ENCODE data around the gene ATRIP.
"Not testable (repeated sequence)": the region's sequence is repeated elsewhere in the genome, so short reads cannot be mapped to it uniquely, and the experiment has no call there.

Gene ATRIP

DNA sequence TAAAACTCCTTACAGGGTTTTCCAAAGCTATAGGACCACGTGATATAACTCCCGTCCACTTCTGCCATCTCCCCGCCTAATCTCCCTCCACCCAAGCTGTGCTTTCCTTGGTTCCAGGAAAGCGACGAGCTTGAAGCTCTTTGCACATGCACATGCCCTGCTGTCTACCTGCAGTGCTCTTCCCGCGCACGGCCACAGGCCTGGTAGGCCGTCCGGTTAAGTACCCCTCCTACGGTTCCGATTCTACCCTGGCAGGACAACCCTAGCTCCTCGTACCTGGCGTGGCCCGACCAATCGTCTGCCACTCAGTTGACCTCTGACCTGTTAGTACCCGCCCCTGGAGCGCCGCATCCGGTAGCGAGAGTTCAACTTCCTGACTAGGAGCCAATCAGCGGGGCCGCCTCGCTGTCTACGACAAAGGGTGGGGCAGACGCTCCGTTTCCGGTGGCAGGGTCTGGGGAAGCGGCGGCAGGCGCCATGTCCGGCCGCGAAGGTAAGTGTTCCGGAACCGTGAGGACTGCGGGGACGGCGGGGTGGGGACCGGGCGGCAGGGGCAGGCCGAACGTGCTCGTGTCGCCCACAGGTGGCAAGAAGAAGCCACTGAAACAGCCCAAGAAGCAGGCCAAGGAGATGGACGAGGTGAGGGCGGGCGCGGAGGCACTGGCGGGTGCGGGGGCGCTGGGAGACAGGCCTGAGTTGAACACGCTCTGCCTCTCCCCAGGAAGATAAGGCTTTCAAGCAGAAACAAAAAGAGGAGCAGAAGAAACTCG is 6.5 kb upstream of the ATRIP start, which contains the start of the genes CCDC51 and TMA7:
Gene CCDC51 (minus strand): TSS at position 300 of the 770 bp plus-strand sequence. CDS start 4,991 bp downstream, outside the sequence.
Gene TMA7 (plus strand): TSS at position 438 of the 770 bp plus-strand sequence. CDS start 40 bp downstream, at position 478.
- peak; percentile 98 for DNase-seq

DNA sequence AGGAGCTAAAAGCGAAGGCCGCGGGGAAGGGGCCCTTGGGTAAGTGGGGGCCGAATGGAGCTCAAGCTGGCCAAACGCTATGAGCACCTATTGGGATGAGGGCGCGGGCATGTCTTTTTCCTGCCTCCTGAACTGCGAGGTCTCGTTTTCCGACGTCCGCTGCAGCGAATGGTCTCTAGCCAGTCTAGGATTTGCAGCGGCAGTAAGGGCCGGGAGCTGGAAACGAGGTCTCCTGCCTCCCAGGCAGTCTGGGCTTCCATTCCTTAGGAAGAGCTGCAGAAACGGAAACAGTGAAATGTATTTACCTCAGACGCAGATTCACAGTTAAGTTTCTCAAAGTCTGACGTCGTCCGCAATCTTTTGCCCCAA is 6.0 kb upstream of the ATRIP start:
- no peak for DNase-seq

DNA sequence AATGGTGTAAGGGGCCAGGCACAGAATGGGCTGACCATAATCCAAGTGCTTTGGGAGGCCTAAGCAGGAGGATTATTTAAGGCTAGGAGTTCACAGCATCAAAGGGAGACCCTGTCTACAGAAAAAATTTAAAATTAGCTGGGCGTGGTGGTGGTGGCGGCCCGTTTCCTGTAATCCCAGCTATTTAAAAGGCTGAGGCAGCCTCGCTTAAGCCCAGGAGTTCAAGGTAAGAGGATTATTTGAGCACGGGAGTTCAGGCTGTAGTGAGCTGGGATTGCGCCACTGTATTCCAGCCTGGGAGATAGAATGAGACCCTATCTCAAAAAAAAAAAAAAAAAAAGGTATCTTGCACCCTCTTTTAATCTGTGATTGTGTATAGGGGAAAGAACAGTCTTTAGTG is 4.6 kb upstream of the ATRIP start:
- DNase-seq = no peak

DNA sequence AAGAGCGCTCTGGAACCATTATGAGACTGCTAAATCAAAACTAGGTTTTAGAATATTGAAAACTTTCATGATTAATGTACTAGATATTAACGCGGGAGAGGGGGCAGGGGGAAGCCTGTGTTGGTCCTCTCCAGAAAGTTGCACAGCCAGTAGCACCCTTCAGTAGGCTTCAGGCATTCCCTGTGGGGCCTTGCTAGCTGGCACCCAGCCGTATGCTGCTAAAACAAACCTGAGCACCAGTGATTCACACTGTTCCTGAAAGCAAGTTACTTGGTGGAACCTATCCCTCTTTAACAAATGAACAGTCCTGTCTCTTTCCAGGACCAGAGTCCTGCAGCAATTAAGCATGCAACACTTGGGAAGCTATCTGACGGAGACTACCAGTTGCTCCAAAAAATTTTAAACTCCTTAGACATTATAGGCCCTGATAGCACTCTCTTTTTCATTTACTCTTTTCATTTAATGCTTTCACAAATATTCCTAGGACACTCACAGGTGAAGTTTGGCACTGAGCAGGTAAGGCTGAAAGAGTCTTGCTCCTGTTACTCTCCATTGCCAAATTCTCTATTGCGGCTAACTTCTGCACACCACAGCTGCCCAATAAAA is 1.2 kb upstream of the ATRIP start:
- no peak for DNase-seq

DNA sequence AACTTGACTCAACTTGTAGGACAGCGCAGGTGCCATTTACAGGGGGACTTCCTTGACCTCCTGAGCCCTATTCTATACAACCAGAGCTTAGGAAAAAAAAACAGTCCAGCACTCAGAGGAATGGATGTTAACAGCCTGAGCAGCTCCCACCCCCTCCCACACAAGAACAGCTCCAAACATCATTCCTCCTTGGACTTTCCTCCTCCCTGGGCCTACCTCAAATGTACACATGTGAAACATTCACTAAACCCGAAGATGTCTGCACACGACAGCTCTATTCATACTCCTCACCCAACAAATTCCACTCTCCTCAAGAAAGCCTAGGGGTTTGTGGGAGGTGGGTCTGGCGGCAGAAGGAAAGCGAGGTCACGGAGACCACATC is 503 bp upstream of the ATRIP start:
- DNase-seq = no peak

DNA sequence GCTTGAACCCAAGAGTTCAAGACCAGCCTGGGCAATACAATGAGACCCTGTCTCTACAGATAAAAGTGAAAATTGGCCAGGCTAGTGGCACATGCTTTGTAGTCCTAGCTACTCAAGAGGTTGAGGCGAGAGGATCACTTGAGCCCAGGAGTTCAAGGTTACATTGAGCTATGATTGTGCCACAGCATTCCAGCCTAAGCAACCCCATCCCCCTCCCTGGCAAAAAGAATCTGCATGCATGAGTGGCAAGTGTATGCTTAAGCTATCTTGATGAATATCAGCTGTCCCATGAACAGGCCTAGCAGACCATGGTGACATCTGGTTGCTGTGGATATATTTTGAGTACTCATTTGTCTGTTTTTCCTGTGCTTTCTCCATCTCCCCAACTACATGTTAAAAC is 4.7 kb downstream of the ATRIP start:
- no peak for DNase-seq

DNA sequence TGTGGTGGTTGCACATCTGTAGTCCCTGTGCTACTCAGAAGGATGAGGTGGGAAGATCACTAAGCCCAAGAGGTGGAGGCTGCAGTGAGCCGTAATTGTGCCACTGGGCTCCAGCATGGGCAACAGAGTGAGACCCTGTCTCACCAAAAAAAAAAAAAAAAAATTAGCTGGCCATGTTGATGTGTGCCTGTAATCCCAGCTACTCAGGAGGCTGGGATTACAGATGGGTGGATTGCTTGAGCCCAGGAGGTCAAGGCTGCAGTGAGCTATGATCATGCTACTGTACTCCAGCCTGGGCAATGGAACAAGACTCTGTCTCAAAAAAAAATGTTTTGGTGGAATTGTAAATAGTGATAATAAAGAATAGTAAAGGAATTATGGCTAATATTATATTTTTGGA is 9.9 kb downstream of the ATRIP start:
- DNase-seq = no peak

DNA sequence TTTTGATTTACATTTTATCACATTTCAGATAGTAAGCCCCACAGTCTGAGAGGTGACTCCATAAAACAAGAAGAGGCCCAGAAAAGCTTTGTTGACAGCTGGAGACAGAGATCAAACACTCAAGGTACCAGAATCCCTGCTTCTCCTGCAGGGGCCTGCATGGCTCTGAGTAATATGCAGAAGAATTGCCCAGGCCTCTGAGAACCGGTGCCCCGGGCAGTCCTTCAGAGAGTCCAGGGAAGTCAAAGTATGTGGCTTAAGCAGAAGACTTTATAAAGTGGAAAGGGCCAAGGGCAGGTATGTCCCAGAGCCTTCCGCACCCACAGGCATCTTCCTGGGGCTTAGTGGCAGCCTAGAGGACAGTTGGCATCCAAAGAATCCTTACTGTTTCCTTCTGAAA is 12.8 kb downstream of the ATRIP start:
- DNase-seq = no peak

DNA sequence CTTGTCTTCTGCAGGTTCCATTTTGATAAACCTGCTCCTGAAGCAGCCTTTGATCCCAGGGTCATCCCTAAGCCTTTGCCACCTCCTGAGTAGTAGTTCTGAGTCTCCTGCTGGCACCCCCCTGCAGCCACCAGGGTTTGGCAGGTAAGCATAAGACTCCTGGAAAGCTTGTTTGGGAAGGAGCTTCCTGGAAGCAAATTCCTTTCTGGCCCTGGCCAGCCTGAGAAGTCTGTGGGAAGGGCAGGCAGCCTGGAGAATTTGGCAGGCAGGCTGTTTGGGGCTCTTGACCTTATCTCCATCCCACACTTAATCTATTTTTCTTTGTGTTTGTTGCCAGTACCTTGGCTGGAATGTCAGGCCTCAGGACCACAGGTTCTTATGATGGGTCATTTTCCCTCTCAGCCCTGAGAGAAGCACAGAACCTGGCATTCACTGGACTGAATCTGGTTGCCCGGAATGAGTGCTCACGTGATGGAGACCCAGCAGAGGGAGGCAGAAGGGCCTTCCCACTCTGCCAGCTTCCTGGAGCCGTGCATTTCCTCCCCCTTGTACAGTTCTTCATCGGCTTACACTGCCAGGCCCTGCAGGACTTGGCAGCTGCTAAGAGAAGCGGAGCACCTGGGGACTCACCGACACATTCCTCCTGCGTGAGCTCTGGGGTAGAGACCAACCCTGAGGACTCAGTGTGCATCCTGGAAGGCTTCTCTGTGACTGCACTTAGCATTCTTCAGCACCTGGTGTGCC is 13.4 kb downstream of the ATRIP start:
- DNase-seq = no peak

DNA sequence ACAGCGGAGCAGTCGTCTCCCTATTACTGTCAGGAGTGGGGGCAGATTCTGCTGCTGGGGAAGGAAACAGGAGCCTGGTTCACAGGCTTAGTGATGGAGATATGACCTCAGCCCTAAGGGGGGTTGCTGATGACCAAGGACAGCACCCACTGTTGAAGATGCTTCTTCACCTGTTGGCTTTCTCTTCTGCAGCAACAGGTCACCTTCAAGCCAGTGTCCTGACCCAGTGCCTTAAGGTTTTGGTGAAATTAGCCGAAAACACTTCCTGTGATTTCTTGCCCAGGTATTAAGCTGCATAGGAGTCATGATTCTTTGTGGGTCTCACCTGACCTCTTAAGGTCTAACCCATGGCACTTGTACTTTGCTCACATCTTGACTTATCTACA is 14.0 kb downstream of the ATRIP start:
- no peak for DNase-seq

DNA sequence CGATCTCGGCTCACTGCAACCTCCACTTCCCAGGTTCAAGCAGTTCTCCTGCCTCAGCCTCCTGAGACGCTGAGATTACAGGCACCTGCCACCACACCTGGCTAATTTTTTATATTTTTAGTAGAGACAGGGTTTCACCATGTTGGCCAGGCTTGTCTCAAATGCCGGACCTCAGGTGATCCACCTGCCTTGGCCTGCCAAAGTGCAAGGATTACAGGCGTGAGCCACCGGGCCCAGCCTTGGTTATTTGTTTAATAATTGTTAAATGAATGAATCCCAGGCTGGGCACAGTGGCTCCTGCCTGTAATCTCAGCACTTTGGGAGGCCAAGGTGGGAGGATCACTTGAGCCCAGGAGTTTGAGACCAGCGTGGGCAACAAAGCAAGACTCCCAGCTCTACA is 15.2 kb downstream of the ATRIP start:
- DNase-seq = not testable (repeated sequence)

DNA sequence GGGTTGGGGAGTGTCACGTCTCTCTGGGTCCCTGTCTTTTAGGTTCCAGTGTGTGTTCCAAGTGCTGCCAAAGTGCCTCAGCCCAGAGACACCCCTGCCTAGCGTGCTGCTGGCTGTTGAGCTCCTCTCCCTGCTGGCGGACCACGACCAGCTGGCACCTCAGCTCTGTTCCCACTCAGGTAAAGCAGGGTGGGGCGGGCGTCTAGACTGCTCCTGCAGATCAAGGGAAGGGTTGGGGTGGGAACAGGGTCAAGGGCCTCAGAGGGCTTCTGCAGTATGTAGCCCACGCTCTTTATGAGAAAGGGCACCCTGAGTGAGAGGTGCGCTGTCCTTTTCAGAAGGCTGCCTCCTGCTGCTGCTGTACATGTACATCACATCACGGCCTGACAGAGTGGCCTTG is 17.2 kb downstream of the ATRIP start:
- DNase-seq = no peak

DNA sequence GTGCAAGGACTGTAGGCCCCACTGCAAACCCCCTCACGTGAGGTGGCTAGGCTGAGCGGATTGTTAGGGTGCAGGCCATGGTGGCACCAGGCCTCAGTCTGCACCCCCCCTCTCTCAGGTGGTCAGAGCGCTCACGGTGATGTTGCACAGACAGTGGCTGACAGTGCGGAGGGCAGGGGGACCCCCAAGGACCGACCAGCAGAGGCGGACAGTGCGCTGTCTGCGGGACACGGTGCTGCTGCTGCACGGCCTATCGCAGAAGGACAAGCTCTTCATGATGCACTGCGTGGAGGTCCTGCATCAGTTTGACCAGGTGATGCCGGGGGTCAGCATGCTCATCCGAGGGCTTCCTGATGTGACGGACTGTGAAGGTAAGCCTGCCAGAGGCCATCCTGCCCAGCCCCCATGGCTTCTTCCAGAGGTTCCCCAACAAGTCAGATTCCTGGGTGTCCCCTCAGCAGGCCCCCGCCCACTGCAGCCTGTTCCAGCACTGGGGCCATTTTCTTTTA is 18.2 kb downstream of the ATRIP start:
- DNase-seq = no peak

DNA sequence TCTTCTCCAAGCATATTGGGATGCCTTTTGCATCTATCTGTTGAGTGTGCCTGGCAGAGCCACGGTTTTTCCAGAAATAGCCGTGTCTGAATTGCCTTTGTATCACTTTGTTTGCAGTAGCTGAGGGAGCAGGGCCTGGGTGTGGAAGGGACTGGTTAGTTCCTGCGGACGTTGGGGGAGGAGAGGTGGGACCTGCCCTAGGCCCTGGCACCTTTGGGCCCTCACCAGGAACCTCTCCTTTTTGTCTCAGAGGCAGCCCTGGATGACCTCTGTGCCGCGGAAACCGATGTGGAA is 18.6 kb downstream of the ATRIP start:
- no peak for DNase-seq

DNA sequence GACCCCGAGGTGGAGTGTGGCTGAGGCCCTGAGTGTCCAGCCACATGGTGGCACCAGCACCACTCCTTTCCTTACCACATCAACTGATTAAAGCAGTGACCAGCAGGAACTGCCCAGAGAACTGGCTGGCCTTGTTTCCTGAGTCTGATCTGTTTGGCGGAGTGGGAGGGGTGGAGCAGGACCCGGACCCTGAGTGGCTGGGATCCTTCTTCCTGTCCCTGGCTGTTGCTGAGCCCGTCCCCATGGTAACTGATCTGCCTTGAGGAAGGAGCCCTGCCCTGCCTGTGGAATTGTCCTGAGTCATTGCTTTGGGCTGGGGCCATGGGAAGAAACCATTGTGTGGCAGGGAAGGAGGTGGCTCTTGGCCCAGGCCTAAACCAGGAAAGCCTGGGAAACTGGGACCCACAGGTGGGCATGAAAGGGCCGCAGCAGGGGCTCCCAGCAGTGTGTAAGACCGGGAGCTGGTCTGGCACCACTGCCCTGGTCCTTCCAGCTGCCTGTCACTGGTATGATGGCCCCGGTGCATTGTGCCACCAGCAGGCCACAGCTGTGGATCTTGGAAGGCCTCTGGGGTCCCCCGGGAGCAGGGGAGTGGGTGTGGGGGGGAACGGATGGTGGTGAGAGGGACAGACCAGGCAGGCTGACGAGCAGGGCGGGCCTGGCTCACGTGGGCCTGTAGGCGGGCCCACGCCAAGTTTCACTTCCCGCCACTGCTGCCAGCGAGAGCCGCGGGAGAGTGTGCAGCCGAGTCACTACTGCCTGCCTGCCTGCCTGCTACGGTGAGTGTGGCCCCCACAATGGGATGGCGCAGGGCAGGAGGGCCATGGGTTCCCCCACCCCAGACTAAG is 19.2 kb downstream of the ATRIP start:
- peak; percentile 89 for DNase-seq

DNA sequence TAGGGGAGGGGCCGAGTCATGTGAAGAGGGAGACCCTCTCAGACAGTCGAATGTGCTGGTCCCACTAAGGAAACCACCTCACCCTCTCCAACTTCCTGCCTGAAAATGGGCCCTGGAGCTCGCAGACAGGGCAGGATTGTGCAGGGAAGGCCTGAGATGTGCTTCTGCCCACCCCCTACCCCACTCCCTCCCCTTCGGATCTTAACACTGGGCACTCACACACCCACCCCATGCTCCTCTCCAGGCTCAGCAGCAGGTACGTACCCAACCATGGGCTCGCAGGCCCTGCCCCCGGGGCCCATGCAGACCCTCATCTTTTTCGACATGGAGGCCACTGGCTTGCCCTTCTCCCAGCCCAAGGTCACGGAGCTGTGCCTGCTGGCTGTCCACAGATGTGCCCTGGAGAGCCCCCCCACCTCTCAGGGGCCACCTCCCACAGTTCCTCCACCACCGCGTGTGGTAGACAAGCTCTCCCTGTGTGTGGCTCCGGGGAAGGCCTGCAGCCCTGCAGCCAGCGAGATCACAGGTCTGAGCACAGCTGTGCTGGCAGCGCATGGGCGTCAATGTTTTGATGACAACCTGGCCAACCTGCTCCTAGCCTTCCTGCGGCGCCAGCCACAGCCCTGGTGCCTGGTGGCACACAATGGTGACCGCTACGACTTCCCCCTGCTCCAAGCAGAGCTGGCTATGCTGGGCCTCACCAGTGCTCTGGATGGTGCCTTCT is 20.0 kb downstream of the ATRIP start:
- DNase-seq = no peak

DNA sequence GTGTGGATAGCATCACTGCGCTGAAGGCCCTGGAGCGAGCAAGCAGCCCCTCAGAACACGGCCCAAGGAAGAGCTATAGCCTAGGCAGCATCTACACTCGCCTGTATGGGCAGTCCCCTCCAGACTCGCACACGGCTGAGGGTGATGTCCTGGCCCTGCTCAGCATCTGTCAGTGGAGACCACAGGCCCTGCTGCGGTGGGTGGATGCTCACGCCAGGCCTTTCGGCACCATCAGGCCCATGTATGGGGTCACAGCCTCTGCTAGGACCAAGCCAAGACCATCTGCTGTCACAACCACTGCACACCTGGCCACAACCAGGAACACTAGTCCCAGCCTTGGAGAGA is 20.5 kb downstream of the ATRIP start:
- DNase-seq = no peak

DNA sequence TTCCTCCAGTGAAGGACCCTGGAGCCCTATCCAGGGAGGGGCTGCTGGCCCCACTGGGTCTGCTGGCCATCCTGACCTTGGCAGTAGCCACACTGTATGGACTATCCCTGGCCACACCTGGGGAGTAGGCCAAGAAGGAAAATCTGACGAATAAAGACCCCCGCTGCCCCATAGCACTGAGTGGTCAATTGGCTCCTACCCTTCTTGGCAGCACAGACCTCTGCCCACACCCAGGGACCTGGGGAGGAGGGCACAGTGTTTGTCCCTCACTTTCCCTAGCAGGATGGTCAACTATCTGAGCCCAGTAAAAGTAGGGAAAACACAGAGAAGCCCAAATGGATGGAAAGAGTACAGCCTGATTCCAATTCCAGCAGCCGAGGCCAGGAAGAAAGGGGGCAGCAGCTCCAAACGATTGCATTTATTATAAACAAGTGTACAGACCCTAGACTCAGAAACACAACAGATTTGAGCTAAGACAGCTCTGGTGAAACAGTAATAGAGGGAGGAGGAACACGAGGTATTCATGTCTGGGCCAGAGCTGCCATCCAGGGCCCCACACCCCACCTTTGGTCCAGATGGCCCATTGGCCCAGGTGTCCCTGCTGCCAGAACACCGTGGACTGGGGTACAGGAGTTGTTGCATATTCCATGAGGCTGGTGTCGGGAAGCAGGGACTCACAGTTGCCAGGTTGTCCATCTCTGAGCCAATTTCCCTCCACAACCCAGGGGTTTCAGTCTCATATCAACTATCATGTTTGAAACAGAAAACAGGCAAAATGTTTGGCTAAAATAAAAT is 21.1 kb downstream of the ATRIP start:
- DNase-seq = no peak

DNA sequence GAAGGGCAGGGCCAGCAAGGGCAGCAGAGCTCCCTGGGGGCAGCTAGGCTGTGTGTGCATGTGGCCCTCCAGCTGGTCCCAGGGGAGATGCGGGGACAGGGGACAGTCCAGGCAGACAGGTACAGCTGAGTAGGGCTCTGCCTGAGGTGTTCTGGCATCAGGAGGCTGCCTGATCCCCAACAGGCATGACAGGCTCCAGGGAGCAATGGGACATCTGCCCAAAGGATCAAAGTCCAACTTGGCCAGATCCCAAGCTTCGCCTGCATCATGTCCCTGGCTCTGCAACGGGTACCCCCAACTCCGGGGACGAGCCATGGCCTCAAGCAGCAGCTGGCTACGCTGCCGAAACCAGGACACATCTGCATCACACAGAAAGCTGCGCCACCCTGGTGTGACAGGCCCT is 21.8 kb downstream of the ATRIP start:
- DNase-seq = no peak

DNA sequence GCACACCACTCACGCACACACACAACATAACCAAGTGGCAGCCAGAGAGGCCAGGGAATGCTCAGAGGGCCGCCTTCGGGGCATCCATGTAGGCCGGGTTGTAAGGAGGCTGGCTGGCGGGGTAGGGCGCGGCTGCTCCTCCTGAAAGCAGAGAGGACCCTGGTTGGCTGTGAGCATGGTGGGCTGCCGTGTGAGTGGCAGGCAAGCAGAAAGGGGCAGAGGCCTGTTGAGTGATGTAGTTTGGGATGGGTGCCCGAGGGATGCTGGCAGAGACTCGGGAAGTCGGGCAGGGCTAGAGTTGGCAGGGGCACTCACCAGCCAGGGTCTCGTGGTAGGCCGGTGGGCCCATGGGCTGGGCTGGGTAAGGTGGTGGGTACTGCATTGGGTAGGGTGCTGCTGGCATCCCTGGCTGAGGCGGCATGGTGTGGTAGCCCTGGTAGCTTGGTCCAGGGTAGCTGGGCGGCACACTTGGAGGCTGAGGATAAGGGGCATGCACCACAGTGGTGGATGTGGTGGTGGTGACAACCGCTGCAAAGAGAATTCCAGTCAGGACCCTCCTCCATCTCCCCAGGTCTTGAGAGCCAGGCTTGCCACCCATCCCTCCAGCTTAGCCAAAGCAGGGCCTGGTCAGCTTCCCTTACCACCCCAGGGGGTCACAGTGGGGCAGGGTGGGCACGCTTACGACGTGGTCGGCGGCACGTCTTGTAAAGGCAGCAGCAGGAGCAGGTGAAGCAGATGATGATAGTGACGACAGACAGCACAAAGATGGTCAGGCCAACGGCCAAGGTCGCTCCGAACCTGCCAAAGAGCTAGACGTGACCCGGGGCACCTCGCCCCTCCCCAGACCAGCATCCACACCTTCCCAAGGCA is 22.7 kb downstream of the ATRIP start:
- no peak for DNase-seq

DNA sequence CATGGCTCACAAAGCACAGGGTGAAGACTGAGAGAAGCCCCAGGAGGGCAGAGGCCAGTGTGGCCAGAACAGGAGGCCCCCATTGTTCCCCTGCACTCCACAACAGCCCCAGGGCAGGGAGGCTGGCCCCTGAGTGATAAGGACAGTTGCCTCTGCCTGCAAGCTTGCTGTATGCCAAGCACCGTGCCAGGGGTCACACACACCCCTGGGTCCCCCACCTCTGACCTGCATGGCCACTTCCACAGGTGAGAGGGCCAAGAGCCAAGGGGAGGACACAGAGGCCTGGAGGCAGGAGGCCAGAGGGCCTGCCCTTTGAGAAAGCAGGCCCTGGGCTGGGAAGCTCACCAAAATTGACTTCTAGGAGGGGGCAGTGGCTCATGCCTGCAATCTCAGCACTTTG is 23.7 kb downstream of the ATRIP start:
- no peak for DNase-seq
